Endothelial cell (in vitro differentiated cells): Measurements from ENCODE around the gene DCTN2. TPM values are rescaled to one million over a fixed set of nuclear protein-coding genes. Genes with fewer than 3 reads are reported as not detected.
A peak's percentile ranks its signal among the peaks of the same experiment; 100 is the strongest.

Experiments used
- DNase-seq: peaks from one replicate; pipeline ENCODE4 v3.0.0; 2021; ENCODE audit warnings: low spot score
- H3K27ac Mint-ChIP-seq: one replicate; pipeline ENCODE4 v1.8.0; 2021; ENCODE audit warnings: mixed read lengths, inconsistent platforms; ENCODE audit not compliant: unreplicated experiment
- H3K27me3 Mint-ChIP-seq: one replicate; pipeline ENCODE4 v1.8.0; 2021; ENCODE audit warnings: mild to moderate bottlenecking, moderate library complexity, mixed read lengths, inconsistent platforms; ENCODE audit not compliant: unreplicated experiment
- H3K36me3 Mint-ChIP-seq: one replicate; pipeline ENCODE4 v1.8.0; 2021; ENCODE audit warnings: mild to moderate bottlenecking, low read depth, mixed read lengths, inconsistent platforms; ENCODE audit not compliant: unreplicated experiment
- H3K4me1 Mint-ChIP-seq: one replicate; pipeline ENCODE4 v1.8.0; 2021; ENCODE audit warnings: mild to moderate bottlenecking, mixed read lengths, inconsistent platforms; ENCODE audit not compliant: unreplicated experiment
- H3K4me3 Mint-ChIP-seq: one replicate; pipeline ENCODE4 v1.8.0; 2021; ENCODE audit warnings: mild to moderate bottlenecking, mixed read lengths, inconsistent platforms; ENCODE audit not compliant: unreplicated experiment
- H3K9me3 Mint-ChIP-seq: one replicate; pipeline ENCODE4 v1.8.0; 2021; ENCODE audit warnings: mixed read lengths, inconsistent platforms; ENCODE audit not compliant: unreplicated experiment
- CTCF ChIP-seq: fragments of 200-600 bp; sonication (generic); IDR thresholded peaks from one replicate; pipeline ENCODE4 v1.5.0; 2021; ENCODE audit warnings: antibody characterized with exemption; ENCODE audit not compliant: unreplicated experiment
- total RNA-seq: library from RNA; stranded (reverse); fragmentation: NEBNext Ultra II Directional; extraction: Animal tissue kit (Norgen Biotek cat#: 25700); gene quantifications from one replicate; pipeline ENCODE4 v1.2.1, GENCODE V29; 2021; ENCODE audit not compliant: unreplicated experiment

Gene DCTN2
- total RNA-seq, 1 donor from 2014 or later: 195 TPM

- H3K27ac Mint-ChIP-seq: no peak within 1 kb of the TSS
- H3K36me3 Mint-ChIP-seq: no peaks in the 10 kb centered on the region
- peaks cover 13% of the 10 kb centered on the region for H3K27me3 Mint-ChIP-seq
- peak; percentile 44 for DNase-seq
- no peaks in the 10 kb centered on the region for H3K9me3 Mint-ChIP-seq
- H3K4me1 Mint-ChIP-seq: peaks cover 21% of the 10 kb centered on the region
- TF ChIP-seq CTCF: no peak
- H3K4me3 Mint-ChIP-seq: peak within 1 kb of the TSS; percentile 65
Observed at GRCh38 chr12:57549909-57550640, 3.1 kb upstream of the DCTN2 start, which contains the start of gene KIF5A. Gene KIF5A (plus strand): TSS chr12:57550044. CDS start chr12:57550272, 228 bp downstream.

DNA sequence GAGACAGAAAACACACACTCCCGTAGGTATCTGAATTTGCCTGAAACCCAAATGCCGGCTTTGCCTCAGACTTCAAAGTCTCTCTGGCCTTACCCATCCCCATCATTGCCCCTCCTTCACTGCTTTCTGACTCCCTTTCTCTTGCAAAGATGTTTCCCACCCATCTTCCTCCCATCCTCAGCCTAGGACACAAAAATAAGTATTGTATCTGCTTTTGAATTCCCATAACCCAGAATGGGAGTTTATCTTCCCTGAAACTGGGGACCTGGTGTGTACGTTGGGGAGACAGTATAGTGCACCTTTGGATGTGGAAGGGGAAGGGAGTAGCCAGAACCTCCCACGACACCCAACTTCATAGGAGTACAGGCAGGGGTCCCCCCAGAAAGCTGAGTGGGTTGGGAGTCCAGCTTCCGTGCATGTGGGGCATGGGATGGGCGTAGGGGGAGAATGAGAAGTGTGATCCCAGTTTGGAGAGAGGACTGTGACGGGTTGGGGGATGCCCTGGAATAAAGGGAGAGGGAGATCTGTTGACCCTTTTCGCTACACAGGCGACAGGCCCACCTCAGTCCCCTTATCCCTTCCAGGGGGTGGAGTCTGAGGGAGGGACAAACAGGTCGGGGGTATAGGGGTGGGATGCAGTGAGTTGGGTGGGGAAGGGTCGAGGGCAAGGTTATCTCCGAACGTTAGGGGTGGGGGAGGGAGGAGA lies 2.4 kb upstream of the DCTN2 start:
- no peaks in the 10 kb centered on the region for H3K36me3 Mint-ChIP-seq
- H3K27me3 Mint-ChIP-seq: peaks cover 13% of the 10 kb centered on the region
- peak overlapping the region; percentile 65 for H3K4me3 Mint-ChIP-seq
- no peak overlapping the region for H3K27ac Mint-ChIP-seq
- no peaks in the 10 kb centered on the region for H3K9me3 Mint-ChIP-seq
- H3K4me1 Mint-ChIP-seq: peaks cover 26% of the 10 kb centered on the region
- TF ChIP-seq CTCF: no peak
- DNase-seq: no peak

DNA sequence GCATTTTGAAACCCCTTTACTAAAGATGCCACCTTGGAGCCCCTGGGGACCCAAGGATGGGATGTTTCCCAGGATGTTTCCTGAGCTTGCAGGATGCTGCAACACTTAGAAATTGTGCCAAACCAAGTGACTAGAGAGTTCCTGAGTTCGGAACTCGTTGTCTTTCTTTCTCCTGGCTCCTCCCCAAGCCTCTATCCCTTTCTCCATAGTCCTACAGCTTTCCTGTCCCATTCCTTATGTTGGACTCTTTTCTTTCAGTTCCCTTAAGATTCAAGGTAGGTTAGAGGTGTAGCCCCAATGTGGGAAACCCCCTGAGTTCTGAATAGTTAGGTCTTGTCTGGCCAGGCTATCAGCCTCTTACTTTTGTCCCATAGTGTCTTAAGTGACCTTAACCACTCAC lies 1.5 kb upstream of the DCTN2 start:
- no peak overlapping the region for H3K27ac Mint-ChIP-seq
- H3K4me3 Mint-ChIP-seq: peak overlapping the region; percentile 7
- H3K27me3 Mint-ChIP-seq: peaks cover 13% of the 10 kb centered on the region

GRCh38 chr12:57548013-57548315 lies 972 bp upstream of the DCTN2 start:
- Mint-ChIP-seq H3K4me1 (peaks cover 26% of the 10 kb centered on the region), H3K4me3 (no peak overlapping the region), H3K27ac (no peak overlapping the region), H3K9me3 (no peaks in the 10 kb centered on the region), H3K36me3 (no peaks in the 10 kb centered on the region), H3K27me3 (peaks cover 13% of the 10 kb centered on the region)
- DNase-seq: no peak
- no peak for TF ChIP-seq CTCF

More for the DNA sequence above, 1.5 kb upstream of the DCTN2 start:
- Mint-ChIP-seq H3K9me3 (no peaks in the 10 kb centered on the region), H3K36me3 (no peaks in the 10 kb centered on the region), H3K4me1 (peaks cover 26% of the 10 kb centered on the region)
- no peak for TF ChIP-seq CTCF
- no peak for DNase-seq
